Gastroesophageal sphincter (tissue), 4 donors: Measurements from ENCODE around the gene CEP164. TPM values are rescaled to one million over a fixed set of nuclear protein-coding genes. Genes with fewer than 3 reads are reported as not detected.

Experiments used
- ATAC-seq: fragments of 150-250 bp; one replicate; pipeline ENCODE4 v1.9.1; 2016; ENCODE audit warnings: mild to moderate bottlenecking, moderate library complexity
- H3K27ac ChIP-seq, 4 donors: fragments of 200-600 bp; sonication (generic) in 3 of 4; 1 replicate in 3 of 4; 2 replicates in 1 of 4; pipeline ENCODE4 v1.5.1; 2016 to 2019
- H3K27me3 ChIP-seq: fragments of 200-600 bp; sonication (generic); one replicate; pipeline ENCODE4 v1.5.1; 2019
- H3K36me3 ChIP-seq, 2 donors: fragments of 200-600 bp; sonication (generic); one replicate each; pipeline ENCODE4 v1.5.1; 2019; ENCODE audit warnings: control low read depth in 1 of 2
- H3K4me1 ChIP-seq, 3 donors: fragments of 200-600 bp; sonication (generic); 1 replicate in 2 of 3; 2 replicates in 1 of 3; pipeline ENCODE4 v1.5.1; 2016 to 2019; ENCODE audit warnings: control low read depth in 2 of 3
- H3K4me3 ChIP-seq, 2 donors: fragments of 200-600 bp; sonication (generic); one replicate each; pipeline ENCODE4 v1.5.1; 2019; ENCODE audit warnings: mild to moderate bottlenecking in 1 of 2, moderate library complexity in 1 of 2
- H3K9me3 ChIP-seq, 3 donors: fragments of 200-600 bp; sonication (generic); one replicate each; pipeline ENCODE4 v1.5.1; 2017 to 2019; ENCODE audit warnings: control low read depth in 2 of 3
- CTCF ChIP-seq, 4 experiments: fragments of 200-600 bp in 2 of 4; fragments of 450-650 bp in 2 of 4; sonication (generic) in 1 of 4; IDR thresholded peaks; one replicate each; pipeline ENCODE4 v1.5.1; 2017 to 2019; ENCODE audit warnings: antibody characterized with exemption in 4 of 4, mild to moderate bottlenecking in 2 of 4, moderate library complexity in 2 of 4
- EP300 ChIP-seq: sonication (generic); formaldehyde crosslinking; IDR thresholded peaks from one replicate; pipeline ENCODE4 v1.6.1; 2017; ENCODE audit warnings: antibody characterized with exemption, mild to moderate bottlenecking
- POLR2A ChIP-seq, 2 donors: fragments of 450-650 bp; IDR thresholded peaks; one replicate each; pipeline ENCODE4 v1.6.1; 2017; ENCODE audit warnings: antibody characterized with exemption in 2 of 2, mild to moderate bottlenecking in 2 of 2, moderate library complexity in 1 of 2
- POLR2AphosphoS5 ChIP-seq: sonication (generic); formaldehyde crosslinking; IDR thresholded peaks from one replicate; pipeline ENCODE4 v1.6.1; 2017; ENCODE audit warnings: antibody characterized with exemption
- WGBS, 2 donors: methylation state at CpG; one replicate each; pipeline ENCODE4 v1.1.5; 2018; ENCODE audit warnings: low coverage in 1 of 2; 5-methylcytosine and 5-hydroxymethylcytosine counted together
- total RNA-seq, 4 donors: library from RNA; depleted of rRNA; stranded (reverse); fragments of >200 nt; gene quantifications; one replicate each; pipeline ENCODE4 v1.1.0, GENCODE V29; 2016

CEP164 gene
- total RNA-seq, 4 donors from 2014 or later = 22.3 to 26.3 (median 25.0) TPM

DNA sequence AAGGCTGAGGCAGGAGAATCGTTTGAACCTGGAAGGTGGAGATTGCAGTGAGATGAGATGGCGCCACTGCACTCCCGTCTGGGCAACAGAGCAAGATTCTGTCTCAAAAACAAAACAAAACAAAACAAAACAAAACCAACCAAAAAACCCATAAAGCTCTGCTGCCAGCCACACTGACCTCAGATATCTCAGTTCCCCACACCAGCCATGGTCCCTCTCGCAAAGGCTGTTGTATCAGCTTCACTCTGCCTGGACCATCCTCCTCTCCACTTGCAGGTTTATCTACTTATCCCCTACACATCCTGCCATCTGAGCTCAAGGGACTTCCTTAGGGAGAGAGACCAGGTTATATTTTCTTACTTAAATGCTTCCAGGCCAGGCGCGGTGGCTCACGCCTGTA lies 25.4 kb upstream of the CEP164 start:
- H3K27me3 ChIP-seq = no peaks in the 10 kb centered on the region
- no peaks in the 10 kb centered on the region for H3K9me3 ChIP-seq
- no peak overlapping the region for H3K27ac ChIP-seq
- 97 to 100% methylated on average over 2 to 5 of the region's 7 CpGs for WGBS, 2 donors
- no peak for ATAC-seq
- H3K4me1 ChIP-seq = peaks cover 0 to 29% (median 9%) of the 10 kb centered on the region in 3 donors
- peaks cover 0 to 14% of the 10 kb centered on the region in 2 donors for H3K36me3 ChIP-seq
- no peak overlapping the region for H3K4me3 ChIP-seq
- TF ChIP-seq POLR2A (IDR thresholded peaks at IDR 0.05) = no peak
- no peak for TF ChIP-seq POLR2AphosphoS5

DNA sequence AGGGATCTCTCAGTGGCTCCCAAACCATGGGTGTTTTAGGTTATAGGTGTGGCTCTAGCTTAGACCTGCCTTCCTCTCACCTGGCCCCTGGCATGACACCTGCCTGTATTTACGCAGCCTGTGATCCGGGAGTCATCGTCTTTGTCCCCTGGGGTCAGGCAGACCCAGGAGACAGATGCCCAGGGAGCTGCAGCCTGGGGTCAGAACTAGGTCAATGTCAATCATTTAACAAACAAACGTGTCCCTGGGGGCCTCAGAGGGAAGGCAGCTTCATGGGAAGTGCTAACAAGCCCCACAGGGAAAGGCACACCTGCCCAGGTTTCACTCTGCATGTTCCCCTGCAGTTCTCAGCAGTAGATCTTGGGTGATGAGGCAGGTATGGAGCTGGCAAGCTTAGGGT lies 24.6 kb upstream of the CEP164 start:
- H3K4me1 ChIP-seq = peaks cover 0 to 29% (median 9%) of the 10 kb centered on the region in 3 donors
- no peak for TF ChIP-seq CTCF (IDR thresholded peaks at IDR 0.05)
- no peaks in the 10 kb centered on the region for H3K27me3 ChIP-seq
- H3K9me3 ChIP-seq = no peaks in the 10 kb centered on the region
- 100% methylated on average over 1 of the region's 4 CpGs; no CpG with 5 or more reads in 1 of the 2 donors for WGBS, 2 donors
- ATAC-seq = no peak
- H3K4me3 ChIP-seq = no peak overlapping the region
- no peak overlapping the region for H3K27ac ChIP-seq
- H3K36me3 ChIP-seq = peaks cover 0 to 14% of the 10 kb centered on the region in 2 donors

- Histone ChIP-seq H3K9me3 (no peaks in the 10 kb centered on the region), H3K27me3 (no peaks in the 10 kb centered on the region), H3K27ac (no peak overlapping the region), H3K36me3 (peaks cover 0 to 14% of the 10 kb centered on the region in 2 donors), H3K4me1 (peaks cover 0 to 29% (median 9%) of the 10 kb centered on the region in 3 donors), H3K4me3 (no peak overlapping the region)
- 92 to 93% methylated on average over 2 to 3 of the region's 5 CpGs for WGBS, 2 donors
- no peak for ATAC-seq
- TF ChIP-seq CTCF (IDR thresholded peaks at IDR 0.05) (no peak), POLR2AphosphoS5 (no peak), EP300 (no peak), POLR2A (IDR thresholded peaks at IDR 0.05) (no peak)
These were observed 23.9 kb upstream of the CEP164 start for GRCh38 chr11:117303646-117304315.

DNA sequence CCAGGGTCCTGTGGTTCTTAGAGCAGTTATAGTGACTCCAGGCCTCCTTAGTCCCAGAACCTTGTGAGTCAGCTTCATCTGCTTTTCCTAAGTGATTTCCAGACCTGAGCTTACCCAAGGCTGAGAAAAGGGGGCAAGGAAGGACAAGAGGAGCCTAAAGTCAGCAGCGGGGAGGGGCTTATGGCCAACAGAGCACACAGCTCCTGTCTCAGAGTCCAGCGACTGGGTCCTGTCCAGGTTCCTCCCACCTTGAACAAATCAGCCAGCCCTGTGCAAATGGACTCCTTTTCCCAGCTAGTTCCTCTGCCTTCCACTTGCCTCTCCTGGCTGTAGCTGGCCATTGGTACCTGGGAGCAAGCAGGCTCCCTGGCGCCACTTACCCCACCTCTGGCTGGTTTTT lies 22.5 kb upstream of the CEP164 start:
- H3K36me3 ChIP-seq = peaks cover 0 to 14% of the 10 kb centered on the region in 2 donors
- WGBS, 2 donors = 94% methylated on average over 3 of the region's 3 CpGs; no CpG with 5 or more reads in 1 of the 2 donors
- no peaks in the 10 kb centered on the region for H3K9me3 ChIP-seq
- peaks cover 0 to 16% (median 5%) of the 10 kb centered on the region in 3 donors for H3K4me1 ChIP-seq
- H3K27ac ChIP-seq = no peak overlapping the region
- no peak for ATAC-seq
- H3K27me3 ChIP-seq = no peaks in the 10 kb centered on the region
- no peak for TF ChIP-seq POLR2A (IDR thresholded peaks at IDR 0.05)
- TF ChIP-seq CTCF (IDR thresholded peaks at IDR 0.05) = no peak
- TF ChIP-seq EP300 = no peak
- no peak for TF ChIP-seq POLR2AphosphoS5
- no peak overlapping the region for H3K4me3 ChIP-seq

DNA sequence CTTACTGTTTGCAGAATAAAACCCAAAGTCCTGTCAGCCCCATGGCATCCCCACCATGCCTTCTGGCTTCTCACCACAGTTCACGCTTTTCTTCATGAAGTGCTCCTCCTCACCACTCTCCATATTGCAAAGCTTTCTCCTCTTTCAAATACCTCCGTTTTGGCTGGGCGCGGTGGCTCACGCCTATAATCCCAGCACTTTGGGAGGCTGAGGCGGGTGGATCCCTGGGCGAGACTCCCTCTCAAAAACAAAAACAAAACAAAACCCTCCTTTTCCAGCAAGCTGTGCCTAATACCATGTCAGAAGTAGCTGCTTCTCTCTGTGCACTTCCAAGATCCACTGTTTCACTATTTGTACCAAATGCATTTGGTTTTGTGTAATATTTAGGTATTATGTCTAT lies 18.3 kb upstream of the CEP164 start:
- Histone ChIP-seq H3K27me3 (no peaks in the 10 kb centered on the region), H3K27ac (no peak overlapping the region), H3K36me3 (peaks cover 0 to 19% of the 10 kb centered on the region in 2 donors), H3K4me3 (no peak overlapping the region), H3K9me3 (no peaks in the 10 kb centered on the region), H3K4me1 (peaks cover 0 to 6% (median 2%) of the 10 kb centered on the region in 3 donors)
- WGBS, 2 donors = 98% methylated on average over 7 of the region's 7 CpGs; no CpG with 5 or more reads in 1 of the 2 donors
- no peak for ATAC-seq
- TF ChIP-seq POLR2AphosphoS5 = no peak
- TF ChIP-seq POLR2A (IDR thresholded peaks at IDR 0.05) = no peak
- TF ChIP-seq EP300 = no peak
- no peak for TF ChIP-seq CTCF (IDR thresholded peaks at IDR 0.05)
